Renal cortical epithelial cell (primary cell): ENCODE results near the gene GABARAP. TPM values are rescaled to one million over a fixed set of nuclear protein-coding genes. Genes with fewer than 3 reads are reported as not detected.

Source experiments
- DNase-seq: peaks from one replicate; pipeline ENCODE4 v3.0.0-alpha.2; 2011; ENCODE audit warnings: low read depth
- total RNA-seq: library from RNA; depleted of rRNA; stranded (reverse); fragments of >200 nt; gene quantifications from 2 replicates; pipeline ENCODE4 v1.2.3, GENCODE V29; 2014

GABARAP gene
- total RNA-seq, 1 donor from 2014 or later = 148 TPM

GRCh38 chr17:7239091-7240027, 2.9 kb downstream of the GABARAP start, which contains the start of gene PHF23:
Gene PHF23 (minus strand): TSS chr17:7239457. CDS start chr17:7239279, 178 bp downstream.
- peak; percentile 98 for DNase-seq

- DNase-seq = no peak
These were observed 3.7 kb downstream of the GABARAP start for GRCh38 chr17:7238420-7239090.

- no peak for DNase-seq
These were observed 4.4 kb downstream of the GABARAP start for GRCh38 chr17:7237761-7238419.

GRCh38 chr17:7237266-7237760, 4.9 kb downstream of the GABARAP start:
- no peak for DNase-seq

- DNase-seq = no peak
These were observed 5.4 kb downstream of the GABARAP start for GRCh38 chr17:7236808-7237207.

GRCh38 chr17:7235693-7236665, 6.3 kb downstream of the GABARAP start:
- peak; percentile 58 for DNase-seq

- DNase-seq = peak; percentile 84
These were observed 7.9 kb downstream of the GABARAP start, which contains the start of gene DVL2 for GRCh38 chr17:7234083-7234951. Gene DVL2 (minus strand): TSS chr17:7234517. CDS start chr17:7234262, 255 bp downstream.

- DNase-seq = peak; percentile 13
These were observed 8.6 kb downstream of the GABARAP start for GRCh38 chr17:7233701-7234082.

GRCh38 chr17:7232114-7232513, 10.1 kb downstream of the GABARAP start:
- no peak for DNase-seq

GRCh38 chr17:7229504-7229903, 12.7 kb downstream of the GABARAP start:
- no peak for DNase-seq

GRCh38 chr17:7228920-7229319, 13.3 kb downstream of the GABARAP start:
- no peak for DNase-seq

GRCh38 chr17:7226721-7227710, 15.2 kb downstream of the GABARAP start:
- no peak for DNase-seq

GRCh38 chr17:7225711-7226331, 16.4 kb downstream of the GABARAP start:
- DNase-seq = no peak

GRCh38 chr17:7224661-7225111, 17.6 kb downstream of the GABARAP start:
- no peak for DNase-seq

GRCh38 chr17:7224110-7224509, 18.1 kb downstream of the GABARAP start:
- no peak for DNase-seq

GRCh38 chr17:7223375-7223774, 18.9 kb downstream of the GABARAP start:
- no peak for DNase-seq

GRCh38 chr17:7222972-7223292, 19.3 kb downstream of the GABARAP start:
- no peak for DNase-seq
